Stimulated activated naive CD8-positive, alpha-beta T cell treated with anti-CD3 and anti-CD28 coated beads, Interleukin-15, amount 100 ng/mL, for 72 hours (primary cell): ENCODE data around the gene HEMK1.

Experiments
- ATAC-seq: fragments of 150-1000 bp; cut with Tn5 transposase; 2 replicates; pipeline ENCODE4 v1.10.0; 2021; ENCODE audit warnings: mild to moderate bottlenecking, moderate library complexity
- DNase-seq, 2 donors: peaks; one replicate each; pipeline ENCODE4 v3.0.0; 2021 to 2022
- H3K27ac Mint-ChIP-seq, 2 donors: one replicate each; pipeline ENCODE4 v1.8.0; 2022; ENCODE audit warnings: mild to moderate bottlenecking in 2 of 2, mixed read lengths in 2 of 2, moderate library complexity in 2 of 2
- H3K27me3 Mint-ChIP-seq: one replicate; pipeline ENCODE4 v1.8.0; 2022; ENCODE audit warnings: mixed read lengths
- H3K4me1 Mint-ChIP-seq: one replicate; pipeline ENCODE4 v1.8.0; 2022; ENCODE audit warnings: mild to moderate bottlenecking, mixed read lengths
- H3K4me3 Mint-ChIP-seq, 2 donors: one replicate each; pipeline ENCODE4 v1.8.0; 2022; ENCODE audit warnings: mild to moderate bottlenecking in 2 of 2, mixed read lengths in 2 of 2, moderate library complexity in 1 of 2
- H3K9me3 Mint-ChIP-seq, 2 donors: one replicate each; pipeline ENCODE4 v1.8.0; 2022; ENCODE audit warnings: mixed read lengths in 2 of 2

Gene HEMK1

DNA sequence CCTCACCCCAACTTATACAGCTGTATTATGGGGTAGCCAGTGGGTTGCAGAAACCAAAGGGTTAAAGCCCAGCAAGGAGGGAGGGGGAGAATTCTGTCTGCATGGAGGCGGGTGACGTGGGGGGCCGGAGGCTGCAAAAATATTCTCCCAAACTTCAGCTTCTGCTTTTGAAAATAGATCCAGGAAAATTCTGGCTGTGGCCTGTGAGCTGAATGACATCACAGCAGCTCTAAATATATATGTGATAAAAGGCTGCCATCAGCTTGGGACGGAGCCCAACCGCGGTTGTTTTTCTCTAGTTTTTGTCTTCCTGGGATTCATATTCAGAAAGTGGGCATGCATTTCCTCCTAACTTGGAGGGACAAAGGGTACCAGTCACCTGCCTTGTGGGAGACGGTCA lies 75.2 kb downstream of the HEMK1 start:
- no peaks in the 10 kb centered on the region for H3K9me3 Mint-ChIP-seq
- DNase-seq (no peak), ATAC-seq (no peak)
- no peak overlapping the region for H3K4me3 Mint-ChIP-seq
- H3K27ac Mint-ChIP-seq = peak overlapping the region in 1 of 2 donors; percentile 56
- no peaks in the 10 kb centered on the region for H3K27me3 Mint-ChIP-seq
- peaks cover 14% of the 10 kb centered on the region for H3K4me1 Mint-ChIP-seq

DNA sequence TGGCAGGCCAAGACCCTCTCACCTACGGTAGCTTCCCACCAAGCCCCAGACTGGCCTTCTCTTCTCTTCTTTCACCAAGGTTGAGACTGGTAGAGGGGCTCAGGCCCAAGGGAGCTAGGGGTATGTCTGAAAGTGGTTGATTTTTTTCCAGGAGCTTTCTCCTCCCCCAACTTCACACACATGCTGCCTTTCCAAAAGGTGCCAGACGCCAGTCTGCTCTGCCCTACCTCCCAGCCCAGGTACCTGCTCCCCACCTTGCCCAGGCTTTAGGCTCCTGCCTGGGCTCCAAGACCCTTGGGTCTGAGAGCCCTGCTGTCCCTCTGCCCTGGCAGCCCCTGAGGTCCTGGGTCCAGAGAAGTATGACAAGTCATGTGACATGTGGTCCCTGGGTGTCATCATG lies 76.1 kb downstream of the HEMK1 start:
- Mint-ChIP-seq H3K27me3 (no peaks in the 10 kb centered on the region), H3K9me3 (no peaks in the 10 kb centered on the region), H3K4me1 (peaks cover 13% of the 10 kb centered on the region), H3K27ac (peak overlapping the region; percentile 56 to 74), H3K4me3 (no peak overlapping the region)
- DNase-seq = no peak
- no peak for ATAC-seq
